CMK (cell line): ENCODE results near the gene NPHP4.

Experiments
- DNase-seq: peaks from one replicate; pipeline ENCODE4 v3.0.0-alpha.2; 2010; ENCODE audit warnings: low read depth

The NPHP4 gene

GRCh38 chr1:5949085-5949760 is 43.0 kb downstream of the NPHP4 start:
- no peak for DNase-seq

- no peak for DNase-seq
Observed at GRCh38 chr1:5948681-5949005, 43.6 kb downstream of the NPHP4 start.

DNA sequence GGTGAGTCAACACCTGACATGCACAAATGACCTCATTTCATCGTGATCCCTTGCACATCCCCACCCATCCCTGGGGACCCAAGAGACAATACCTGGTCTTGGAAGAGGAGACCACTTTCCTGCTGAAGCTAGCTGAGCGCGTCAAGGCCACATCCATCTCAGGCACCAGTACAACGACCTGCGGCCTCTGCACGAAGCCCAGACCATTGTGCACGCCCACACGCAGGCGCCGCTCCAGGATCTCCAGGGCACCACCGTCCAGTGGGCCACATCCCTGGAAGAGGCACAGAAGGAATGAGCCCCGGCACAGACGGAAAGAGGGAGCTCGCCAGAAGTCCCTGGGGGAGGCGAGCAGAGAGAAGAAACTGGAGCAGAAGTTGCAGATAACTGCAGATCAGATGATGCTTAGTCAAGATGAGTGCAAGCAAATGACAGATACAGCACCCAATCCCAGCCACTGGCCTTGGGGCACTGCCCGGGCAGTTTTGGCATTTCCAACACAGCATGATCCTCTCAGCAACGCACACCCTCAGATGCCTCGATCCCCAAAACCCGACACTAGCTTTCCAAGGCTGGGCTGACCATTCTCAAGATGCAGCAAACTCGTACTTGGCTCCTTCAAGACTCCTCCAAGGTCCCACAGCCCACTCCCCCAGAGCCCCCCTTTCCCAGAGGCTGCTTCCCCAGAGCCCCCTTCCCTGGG is 44.1 kb downstream of the NPHP4 start:
- DNase-seq, result no peak

DNA sequence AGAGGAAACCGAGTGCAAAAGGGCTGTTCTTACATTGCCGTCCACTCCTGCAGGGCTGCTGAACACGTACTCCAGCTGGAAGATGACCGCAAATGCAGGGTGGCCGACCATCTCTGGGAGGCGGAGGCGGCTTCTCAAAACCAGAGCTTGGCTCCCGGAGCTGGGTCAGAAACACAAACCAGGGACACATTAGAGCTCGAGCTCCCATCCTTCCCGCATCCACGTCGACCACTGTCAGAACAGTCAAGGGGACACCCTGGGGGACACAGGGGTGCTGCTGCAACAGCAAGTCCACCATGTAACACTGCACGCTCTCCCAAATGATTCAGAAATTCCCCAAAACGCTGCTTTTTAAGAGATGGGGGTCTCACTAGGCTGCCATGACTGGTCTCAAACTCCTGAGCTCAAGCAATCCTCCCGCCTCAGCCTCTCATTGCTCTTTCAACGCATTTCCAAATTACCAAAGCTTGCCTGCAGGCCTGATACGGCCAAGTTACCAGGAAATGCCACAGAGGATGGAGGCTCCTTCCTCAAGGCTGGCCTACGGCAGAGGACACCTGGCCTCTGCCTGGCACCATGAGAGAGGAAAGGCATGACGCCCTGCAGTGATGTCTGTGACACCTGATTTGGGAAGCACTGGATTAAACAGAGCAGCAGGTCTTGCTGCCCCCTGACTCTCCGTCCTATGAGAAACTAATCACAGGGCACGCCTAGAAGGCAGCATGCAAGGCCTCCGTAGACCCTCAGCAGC is 45.0 kb downstream of the NPHP4 start:
- no peak for DNase-seq

DNA sequence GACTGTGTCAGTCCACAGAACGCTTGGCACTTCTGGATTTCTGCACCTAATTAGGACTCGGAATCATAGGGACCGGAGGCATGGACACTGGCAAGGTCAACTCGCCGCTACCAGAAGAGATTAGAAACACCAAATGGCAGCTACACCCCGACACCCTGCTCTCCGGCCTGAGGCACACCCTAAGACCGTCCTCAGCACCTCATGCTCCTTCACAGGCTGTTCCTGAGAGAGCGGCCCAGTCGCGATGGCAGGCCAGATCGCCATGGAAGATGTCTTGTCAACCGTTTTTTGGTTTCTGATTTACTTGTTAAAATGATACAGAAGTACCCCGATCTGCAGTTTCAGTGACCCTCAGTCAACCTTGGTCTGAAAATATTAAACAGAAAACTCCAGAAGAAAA is 46.8 kb downstream of the NPHP4 start:
- no peak for DNase-seq

GRCh38 chr1:5944843-5945167 is 47.4 kb downstream of the NPHP4 start:
- no peak for DNase-seq

DNA sequence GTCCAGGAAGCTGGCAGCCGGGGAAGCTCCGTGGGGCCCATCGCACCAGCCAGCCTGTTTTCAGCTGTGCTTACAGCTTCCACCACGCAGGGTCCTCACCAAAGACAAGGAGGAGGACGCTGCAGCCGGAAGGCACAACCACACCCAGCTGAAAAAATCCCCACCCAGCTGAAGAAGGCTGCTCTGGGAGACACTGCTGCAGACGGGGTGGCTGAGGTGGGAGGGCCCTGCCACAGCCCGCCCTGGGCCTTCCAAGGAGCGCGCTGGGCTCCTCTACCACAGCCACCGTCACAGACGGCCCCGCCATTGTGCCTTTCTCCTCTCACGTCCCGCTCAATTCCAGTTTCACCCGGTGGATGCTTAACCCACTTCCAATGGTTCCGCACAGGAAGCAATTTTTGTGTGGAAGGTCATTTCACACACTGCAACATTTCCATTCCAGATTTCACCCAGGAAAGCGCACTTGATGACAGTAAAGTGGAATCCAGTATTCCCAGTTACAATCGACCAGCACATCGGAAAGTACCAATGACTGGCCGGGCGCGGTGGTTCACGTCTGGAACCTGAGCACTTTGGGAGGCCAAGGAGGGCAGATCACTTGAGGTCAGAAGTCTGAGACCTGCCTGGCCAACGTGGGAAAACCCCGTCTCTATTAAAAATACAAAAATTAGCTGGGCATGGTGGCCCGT is 47.9 kb downstream of the NPHP4 start:
- no peak for DNase-seq

DNA sequence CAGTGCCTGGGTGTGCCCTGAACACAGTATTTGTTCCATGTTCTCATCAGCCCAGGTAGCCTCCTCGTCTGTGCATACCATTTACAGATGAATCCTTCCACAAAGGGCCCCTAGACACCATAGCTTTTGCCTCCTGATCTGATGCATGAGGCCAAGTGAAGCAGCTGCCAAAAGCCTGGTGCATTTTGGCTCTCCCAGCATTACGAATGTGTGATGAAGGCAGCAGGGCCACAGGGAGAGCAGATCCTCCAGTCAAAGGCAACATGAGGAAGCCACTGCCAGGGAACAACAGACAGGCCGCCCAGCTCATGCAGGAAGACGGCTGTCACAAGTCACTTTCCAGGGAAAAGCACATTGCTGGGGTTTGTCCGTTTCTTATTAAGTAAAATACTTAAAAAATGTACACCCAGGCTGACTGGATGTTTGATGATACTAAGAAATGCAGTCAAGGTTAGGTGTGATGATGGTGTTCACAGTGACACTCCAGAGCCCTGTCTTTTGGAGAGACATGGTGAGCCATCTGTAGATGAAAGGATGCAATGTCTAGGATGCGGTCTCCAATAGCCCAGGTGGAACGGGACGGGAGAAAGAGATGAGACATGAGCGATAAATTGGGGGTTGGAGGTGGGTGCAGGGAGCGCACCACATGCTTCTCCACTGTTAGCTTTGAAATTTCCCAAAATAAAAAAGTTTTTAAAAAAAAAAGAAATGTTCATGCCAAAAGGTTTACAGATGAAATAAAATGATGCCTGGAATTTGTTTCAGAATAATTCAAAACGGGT is 48.7 kb downstream of the NPHP4 start:
- no peak for DNase-seq

DNA sequence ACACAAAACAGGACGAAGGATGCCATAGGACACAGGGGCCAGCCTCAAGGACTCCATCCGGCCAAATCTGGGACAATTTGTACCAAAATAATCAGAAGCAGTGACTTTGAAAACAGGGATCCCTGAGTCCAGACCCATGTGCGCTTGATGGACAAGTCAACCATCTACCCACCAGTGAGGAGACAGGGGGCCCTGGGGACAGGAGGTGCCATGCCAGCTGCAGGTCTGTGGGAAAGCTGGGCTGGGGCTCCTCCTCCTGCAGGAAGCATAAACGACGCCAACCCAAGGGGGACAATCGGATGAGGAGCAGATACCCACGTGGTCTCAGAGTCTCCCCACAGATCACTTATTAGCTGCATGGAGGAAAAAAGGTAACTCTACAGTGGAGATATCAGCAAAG is 50.6 kb downstream of the NPHP4 start:
- no peak for DNase-seq

DNA sequence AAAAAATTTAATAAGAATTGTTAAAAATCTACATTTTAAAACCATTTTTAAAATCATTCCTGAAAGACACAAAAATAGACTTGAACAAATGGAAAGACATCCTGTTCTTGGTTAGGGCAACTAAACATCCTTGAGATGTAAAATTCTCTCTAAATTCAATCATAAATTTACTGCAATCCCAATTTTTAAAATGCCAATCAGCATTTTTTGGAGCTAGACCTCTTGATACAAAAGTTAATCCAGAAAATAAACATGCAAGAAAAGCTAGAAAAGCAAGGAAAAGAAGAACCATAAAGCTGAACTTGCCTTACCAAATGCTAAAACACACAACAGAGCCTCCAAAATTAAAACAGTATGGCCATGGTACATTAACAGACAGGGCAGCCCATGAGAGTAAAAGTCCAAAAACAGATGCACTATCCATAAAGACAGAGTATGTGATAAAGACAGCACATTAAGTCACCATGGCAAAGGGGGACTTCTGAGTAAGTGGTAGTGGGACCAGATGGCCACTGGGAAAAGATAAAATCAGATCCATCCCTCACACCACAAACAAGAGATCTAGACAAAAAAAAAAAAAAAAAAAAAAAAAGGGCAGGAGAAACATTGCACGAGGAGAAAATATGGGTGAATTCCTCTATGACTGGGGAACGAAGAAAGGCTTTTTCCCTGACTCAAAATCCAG is 51.4 kb downstream of the NPHP4 start:
- DNase-seq, result no peak

DNA sequence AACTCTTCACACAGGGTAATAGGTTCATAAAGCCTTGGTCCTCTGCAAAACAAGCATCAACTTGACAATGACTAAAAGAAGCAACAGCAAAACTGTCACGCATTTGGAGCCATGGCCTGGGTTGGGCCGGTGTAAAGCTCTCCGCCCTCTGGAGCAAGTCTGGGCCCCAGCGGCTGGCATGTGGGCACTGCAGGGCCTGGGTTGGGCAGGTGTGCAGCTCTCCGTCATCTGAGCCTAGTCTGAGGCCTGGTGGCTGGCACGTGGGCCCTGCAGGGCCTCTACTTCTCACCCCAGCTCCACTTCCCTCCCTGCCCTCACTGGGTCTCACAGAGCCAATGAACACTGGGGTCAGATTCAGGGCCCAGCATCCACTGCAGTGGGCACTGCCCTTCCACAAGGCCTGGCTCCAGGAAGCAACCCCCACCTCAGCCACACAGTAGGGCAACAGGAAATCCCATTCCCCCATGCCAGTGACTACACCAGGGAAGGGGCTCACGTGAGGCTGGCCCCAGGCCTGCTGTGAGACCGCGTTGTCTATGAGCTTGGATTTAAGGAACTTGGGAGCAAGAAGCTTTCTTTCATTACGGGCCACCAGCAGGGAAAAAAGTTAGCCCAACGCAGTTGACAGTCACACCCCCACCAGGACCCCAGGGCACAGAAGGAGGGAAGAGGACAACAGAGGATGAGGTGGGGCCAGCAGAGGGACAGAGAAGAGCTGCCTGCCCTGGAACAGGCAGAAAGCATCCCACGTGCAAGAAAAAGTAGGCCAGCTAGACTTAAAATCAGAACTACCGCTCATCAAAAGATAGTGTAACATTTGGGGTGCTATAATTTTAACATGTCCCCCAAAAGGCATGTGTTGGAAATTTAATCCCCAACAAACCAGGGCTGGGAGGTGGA is 52.7 kb downstream of the NPHP4 start:
- no peak for DNase-seq

- no peak for DNase-seq
Observed at GRCh38 chr1:5938101-5938646, 54.1 kb downstream of the NPHP4 start.

DNA sequence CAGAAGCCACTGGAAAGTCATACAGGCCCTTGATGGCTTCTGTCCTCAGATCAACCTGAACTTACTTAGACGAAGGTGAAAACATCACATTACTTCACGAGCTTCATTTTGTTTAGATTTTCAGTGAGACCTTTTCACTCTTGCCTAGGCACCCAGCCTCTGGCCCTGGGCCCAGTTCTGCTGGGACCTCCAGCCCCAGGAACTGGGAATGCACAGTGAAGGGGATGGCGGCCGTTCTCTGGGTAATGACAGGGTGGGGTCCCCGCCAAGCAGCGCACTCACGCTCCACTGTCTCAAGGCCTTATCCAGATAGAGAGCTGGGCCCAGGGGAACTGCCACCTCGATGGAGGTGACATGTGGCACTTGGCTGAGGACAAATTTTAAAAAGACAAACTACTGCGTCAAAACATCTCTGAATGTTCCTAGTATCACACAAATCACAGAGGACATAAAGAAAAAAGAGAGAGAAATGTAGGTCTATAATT is 54.8 kb downstream of the NPHP4 start:
- DNase-seq, result no peak

DNA sequence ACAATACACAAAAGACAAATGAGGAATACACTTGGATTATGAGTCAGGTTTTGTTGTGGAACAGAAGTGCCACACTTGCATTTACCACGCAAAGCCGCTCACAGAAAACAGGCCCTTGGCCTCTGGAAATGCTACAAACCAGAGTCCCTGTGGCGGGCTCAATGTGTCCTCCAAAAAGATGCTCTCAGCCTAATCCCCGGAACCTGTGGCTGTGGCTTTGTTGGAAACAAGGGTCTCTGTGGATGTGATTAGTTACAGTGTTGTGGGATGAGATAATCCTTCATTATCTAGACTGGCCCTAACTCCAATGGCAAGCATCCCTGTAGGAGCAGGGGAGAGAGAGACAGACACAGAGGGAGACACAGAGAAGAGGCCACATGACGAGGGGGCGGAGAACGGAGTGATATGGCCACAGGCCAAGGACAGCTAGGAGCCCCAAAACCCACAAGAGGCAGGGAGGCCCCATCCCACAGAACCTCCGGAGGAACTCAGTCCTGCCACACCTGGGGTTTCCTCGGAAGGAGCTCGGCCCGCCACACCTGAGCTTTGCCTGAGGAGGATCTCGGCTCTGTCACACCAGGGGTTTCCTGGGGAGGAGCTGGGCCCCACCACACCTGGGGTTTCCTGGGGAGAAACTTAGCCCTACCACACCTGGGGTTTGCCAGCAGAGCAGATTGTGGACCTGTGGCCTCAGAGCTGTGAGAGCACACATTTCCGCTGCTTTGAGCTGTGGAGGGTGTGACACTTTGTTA is 55.4 kb downstream of the NPHP4 start:
- no peak for DNase-seq

DNA sequence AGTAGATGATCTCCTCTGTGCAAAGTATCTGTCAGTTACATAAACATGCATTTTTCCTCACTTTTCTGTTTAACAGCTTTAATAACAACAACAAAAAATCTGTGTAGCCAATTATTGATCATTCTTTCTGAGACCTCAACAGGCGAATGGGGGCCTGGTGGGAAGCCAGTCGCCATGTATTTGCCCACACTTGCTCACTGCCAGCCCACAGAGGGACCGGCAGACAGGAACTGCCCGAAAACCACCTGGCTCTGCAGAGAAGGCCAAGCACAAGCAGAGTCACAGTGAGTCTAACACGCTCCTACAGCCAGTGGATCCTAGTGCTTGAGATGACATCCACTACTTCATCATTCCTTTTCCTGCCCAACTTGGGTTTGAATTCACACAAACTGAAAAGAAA is 56.1 kb downstream of the NPHP4 start:
- DNase-seq, result no peak

DNA sequence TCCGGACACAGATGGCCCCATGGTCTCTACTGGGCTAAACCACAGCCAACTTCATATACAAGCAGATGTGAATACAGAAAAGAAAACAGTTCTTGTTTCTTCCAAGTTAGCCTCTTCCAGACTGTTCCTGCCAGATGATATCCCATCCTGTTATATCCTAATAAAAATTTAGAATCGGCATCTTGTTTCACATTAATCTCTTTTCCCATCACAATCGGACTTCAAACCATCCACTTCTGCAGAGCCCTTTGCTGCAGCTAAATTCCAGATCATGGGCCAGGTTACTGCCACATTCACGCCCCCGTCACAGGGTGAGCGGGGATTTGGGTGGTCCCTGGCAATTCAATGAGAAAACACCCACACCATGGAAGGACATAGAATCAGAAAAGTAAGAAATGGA is 57.2 kb downstream of the NPHP4 start:
- no peak for DNase-seq

- no peak for DNase-seq
Observed at GRCh38 chr1:5934058-5934884, 58.0 kb downstream of the NPHP4 start.

- DNase-seq, result no peak
Observed at GRCh38 chr1:5933676-5934057, 58.6 kb downstream of the NPHP4 start.
